M059J (cell line): Measurements from ENCODE around the gene CD7. TPM values are rescaled to one million over a fixed set of nuclear protein-coding genes. Genes with fewer than 3 reads are reported as not detected.
A peak's percentile ranks its signal among the peaks of the same experiment; 100 is the strongest.

Experiments
- DNase-seq: peaks from one replicate; pipeline ENCODE4 v3.0.0-alpha.2; 2012; ENCODE audit warnings: low read depth
- total RNA-seq: library from RNA; depleted of rRNA; stranded (reverse); fragments of >200 nt; shearing (Covaris generic); gene quantifications from 2 replicates; pipeline ENCODE4 v1.2.3, GENCODE V29; 2014

The CD7 gene
- total RNA-seq, 1 experiment from 2014 or later = not detected

DNA sequence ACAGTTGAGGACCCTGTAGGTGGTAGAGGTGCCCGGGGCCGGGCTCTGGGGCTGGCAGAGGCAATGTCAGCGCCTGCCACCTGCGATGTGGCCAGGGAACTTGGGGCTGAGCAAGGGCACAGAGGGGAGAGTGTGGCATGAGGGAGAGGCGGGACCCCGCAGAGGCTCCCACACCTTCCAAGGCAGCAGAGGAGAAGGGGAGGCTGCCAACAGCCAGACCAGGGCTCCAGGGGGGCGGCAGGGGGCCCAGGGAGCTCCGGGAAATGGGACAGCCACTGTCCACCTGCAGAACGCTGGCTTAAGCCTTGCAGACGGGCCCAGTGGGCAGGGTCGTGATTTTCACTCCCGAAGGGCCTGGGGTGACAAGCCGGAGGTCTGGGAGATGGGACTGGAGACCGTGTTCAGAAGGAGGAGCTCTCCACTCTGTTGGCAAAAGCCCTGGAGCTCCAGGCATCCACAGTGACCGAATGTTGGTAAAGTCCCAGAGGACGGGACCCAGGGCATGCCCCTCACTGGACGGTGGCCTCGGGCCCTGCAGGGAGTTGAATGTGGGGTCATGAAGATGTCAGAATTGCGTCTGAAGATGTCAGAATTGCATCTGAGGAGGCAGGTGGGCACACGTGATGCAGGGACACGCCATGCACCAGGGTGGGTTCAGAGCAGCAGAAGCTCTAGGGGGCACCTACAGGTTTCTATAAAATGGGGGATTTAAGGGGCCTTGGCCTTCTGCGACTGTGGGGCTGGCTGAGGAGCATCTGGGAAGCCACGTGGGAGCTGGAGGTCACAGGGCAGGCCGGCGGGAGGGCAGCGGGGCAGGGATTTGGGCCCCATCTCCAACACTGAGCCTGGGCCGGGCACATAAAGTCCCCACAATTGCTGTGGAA, 18.6 kb downstream of the CD7 start:
- no peak for DNase-seq

GRCh38 chr17:82297714-82298537, 19.5 kb downstream of the CD7 start:
- peak; percentile 98 for DNase-seq

DNA sequence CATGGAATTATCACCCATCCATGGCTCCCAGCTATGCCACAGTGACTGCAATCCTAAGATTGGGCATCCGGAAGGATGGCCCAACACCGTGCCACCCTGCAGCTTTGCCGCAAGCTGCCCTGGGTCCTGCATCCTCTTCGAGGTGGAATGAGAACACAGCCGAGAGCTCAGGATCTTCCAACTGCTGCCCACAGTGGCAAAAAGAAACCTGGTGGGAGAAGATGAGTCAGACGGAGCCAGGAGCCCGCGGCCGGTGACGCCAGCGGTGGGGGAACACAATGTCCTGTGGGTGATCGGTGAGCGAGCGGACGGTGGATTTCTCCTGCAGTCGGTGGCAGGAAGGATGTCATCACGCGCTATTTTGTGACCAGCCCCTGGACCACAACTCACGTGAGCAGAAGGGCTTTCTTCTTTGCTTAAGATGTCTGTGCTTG, 20.1 kb downstream of the CD7 start:
- DNase-seq = peak; percentile 96

DNA sequence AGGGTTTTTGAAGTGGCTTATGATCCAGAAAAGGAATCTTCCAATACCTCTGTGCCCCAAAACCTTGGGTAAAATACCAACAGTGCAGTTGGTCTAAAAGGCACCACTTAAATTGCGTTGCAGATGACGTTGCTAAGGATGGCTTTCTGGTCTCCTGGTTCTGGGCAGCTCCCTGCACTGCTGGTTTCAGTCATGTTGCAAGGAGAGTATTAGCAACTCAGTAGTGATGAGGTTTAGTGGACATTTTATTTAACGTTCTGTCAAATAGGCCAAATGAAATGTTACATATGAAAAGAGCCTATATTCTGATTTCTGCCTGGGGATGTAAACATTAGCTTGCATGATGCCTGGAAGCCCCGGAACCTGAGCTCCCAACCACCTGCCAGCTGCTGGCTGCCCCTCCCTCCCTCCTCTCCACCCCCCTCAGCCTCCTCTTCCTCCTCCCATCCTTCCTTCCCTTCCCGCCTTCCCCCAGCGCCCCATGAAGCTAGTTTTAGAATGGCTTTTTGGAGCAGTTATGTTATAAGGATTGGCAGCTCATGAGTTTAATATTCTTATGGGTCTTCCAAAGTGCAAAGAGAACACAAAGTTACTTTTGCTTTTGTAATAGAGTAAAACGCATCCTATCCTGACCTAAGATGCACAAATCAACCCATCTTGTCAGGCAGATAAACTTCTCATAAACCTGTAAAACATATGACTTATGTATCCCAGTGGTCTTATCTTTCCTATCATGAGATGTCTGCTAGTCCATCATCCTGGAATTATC, 20.7 kb downstream of the CD7 start:
- no peak for DNase-seq

GRCh38 chr17:82295472-82295814, 22.0 kb downstream of the CD7 start:
- DNase-seq = no peak

DNA sequence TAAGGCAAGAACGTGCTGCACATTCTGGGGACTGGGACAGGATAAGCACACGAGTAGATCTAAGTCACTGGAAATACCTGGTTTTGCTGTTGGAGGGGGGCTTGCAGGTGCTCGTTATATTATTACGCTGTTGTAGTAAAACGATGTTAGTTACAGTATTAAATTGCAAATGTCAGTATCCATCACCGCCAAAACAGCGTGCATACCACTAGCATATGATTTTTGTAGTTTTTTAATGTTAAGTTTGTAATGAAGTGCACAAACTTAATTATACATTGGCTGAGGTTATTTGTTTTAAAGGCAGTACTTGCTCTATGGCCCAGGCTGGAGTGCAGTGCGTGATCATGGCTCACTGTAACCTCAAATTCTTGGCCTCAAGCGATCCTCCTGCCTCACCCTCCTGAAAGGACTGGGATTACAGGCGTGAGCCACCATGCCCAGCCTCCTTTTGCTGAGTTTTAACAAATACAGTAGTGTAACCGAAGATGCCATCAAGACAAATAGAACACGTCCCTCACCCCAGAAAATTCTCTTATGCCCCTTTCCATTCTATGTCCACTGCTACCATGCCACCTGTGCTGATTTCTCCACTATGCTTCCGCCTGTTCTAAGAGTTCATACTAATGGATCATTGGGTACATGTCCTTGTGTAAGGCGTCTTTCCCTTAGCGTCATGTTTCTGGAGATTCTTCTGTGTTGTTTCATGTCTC, 23.2 kb downstream of the CD7 start:
- no peak for DNase-seq

DNA sequence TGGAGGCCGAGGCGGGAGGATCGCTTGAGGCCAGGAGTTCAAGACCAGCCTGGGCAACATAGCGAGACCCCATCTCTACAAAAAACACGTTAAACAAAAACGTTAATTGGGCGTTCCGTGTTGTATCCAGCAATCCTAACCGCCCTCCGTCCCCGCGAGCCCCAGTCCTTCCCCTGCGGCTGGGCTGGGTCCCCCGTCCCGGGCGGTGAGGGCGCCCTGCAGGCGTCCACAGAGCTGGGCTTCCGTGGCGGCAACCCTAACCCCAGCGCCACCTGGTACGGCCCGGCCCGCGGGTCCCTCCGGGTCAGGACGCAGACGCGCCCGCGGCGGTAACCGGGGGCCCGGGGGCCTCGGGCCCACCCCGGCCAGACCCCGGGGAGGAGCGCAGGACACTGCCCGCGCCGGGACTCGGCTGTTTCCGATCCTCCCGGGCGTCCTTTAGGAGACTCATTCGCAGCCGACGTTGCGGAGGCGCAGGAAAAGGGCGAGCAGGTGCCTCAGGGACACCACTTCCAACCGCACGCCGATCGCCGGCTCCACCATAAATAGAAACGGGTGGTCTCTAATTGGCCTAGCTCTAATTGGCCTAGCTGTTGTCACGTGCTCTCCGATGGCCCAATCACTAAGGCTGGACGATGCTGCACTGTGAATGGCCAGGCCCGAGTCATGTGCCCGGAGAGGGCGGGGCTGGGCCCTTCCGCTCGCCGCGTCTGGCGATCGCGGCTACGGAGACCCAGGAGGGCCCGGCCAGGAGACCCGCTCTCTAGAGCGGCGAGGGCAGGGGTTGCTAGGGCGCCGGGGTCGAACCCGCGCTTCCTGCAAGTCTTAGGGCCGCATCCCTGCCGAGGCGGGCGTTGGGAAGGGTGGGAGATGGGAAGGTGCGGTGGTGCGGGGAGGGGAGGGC, 24.9 kb downstream of the CD7 start:
- peak; percentile 98 for DNase-seq

- no peak for DNase-seq
Observed at GRCh38 chr17:82291582-82292250, 25.7 kb downstream of the CD7 start.

DNA sequence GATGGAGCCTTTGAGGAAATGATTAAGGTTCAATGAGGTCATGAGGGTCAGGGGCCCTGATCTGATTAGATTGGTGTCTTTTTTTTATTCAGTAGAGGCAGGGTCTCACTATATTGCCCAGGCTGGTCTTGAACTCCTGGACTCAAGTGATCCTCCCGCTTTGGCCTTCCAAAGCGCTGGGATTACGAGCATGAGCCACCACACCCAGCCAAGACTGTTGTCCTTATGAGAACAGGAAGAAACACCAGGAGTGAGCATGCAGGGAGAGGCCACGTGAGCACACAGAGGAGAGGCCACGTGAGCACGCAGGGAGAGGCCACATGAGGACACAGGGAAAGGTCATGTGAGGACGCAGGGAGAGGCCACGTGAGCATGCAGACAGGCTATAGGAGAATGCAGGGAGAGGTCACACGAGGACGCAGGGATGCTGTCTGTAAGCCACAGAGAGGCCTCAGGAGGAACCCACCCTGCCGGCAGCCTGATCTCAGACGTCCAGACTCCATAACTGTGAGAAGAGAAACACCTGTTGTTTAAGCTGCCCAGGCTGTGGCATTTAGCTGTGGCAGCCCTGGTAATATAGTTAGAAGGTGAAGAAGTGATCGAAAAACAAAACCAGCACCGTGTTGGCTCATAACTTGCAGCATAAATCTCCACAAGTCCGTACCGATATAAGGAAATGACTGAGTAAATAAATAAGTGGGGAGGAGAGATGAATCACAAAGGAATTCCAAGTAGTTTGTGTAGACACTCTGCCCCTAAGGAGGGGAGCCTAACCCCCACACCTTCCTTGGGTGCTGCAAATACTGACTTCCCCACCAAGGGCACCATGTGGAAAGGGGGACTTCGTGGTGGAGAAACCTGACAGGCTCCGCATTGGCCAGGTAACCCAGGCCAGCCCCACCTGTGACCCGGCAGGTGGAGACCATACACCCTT, 29.3 kb downstream of the CD7 start:
- peak; percentile 97 for DNase-seq

DNA sequence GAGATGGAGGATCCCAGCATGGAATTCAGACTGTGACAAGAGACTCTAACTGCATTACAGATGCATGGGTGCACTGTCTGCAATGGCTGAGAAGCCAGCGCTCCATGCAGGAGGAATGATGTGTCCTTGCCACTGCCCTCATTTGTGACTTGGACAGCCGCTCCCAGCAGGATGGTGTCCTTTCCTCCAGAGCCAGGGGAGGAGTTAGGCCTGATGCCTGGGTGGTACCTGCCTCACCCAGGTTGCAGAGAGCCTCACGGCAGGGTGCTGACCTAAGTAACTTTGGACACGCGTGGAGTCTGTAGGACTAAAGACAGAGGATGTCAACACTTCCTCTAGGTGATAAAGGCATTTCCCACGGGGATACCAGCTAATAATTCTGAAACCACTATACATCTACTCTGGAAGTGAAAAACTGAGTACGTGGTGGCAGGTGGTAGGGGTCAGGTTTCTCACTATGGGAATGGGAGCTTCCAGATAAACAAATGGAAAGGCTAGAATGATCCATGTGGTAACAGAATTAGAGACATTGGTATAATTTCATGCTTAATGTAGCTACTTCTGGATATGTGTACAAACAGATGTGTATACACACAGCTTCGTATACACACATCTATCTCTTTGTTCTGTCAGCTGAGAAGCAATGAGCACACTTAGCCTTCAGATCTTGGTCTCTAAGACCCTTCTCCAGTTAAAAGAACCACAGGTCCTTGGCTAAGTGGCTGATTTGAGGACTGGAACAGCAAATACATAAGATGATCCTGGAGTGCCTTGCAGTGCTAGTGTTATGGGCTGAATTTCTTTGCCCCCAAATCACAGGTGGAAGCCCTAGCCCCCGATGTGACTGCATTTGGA, 30.2 kb downstream of the CD7 start:
- no peak for DNase-seq

- no peak for DNase-seq
Observed at GRCh38 chr17:82285141-82285540, 32.3 kb downstream of the CD7 start.

- peak; percentile 98 for DNase-seq
Observed at GRCh38 chr17:82283208-82283749, 34.1 kb downstream of the CD7 start.

DNA sequence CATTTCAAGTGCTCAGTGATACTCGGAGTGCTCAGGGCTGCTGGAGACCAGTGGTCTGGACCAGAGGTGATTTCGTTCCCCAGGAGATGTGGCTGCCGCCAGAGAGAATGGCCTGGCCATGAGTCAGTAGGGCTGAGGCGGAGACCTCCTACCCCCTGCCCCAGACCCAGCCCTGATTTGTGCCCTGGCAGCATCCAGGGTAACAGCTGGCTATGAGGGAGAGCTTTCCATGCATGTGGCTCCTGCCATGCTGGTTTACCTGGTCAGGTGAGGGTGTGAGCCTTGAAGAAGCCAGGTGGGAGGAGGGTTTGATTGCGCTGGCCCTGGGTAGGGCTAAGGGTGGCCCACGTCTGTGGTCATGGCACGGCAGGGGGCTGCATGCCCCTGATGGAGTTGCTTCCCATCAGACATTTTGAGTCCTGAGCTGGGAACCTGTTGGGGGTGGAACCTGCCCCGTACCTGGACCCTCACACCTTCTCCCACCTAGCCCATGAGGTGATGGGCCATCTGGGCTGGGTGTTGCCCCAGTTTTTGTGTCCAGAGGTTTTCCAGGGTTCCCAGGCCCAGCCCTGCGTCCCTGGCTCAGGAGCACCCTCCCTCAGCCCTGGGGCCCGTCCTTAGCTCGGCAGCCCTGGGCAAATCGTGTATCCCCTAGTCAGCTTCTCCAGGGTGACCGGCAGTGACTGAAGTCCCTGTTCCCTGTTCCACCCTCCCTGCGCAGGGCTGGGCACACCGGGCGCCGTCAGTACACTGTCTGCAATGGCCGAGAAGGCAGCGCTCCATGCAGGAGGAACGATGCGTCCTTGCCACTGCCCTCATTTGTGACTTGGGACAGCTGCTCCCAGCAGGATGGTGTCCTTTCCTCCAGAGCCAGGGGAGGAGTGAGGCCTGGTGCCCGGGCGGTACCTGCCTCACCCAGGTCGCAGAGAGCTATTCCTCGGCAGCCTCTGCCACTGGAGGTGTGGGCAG, 34.9 kb downstream of the CD7 start:
- no peak for DNase-seq

DNA sequence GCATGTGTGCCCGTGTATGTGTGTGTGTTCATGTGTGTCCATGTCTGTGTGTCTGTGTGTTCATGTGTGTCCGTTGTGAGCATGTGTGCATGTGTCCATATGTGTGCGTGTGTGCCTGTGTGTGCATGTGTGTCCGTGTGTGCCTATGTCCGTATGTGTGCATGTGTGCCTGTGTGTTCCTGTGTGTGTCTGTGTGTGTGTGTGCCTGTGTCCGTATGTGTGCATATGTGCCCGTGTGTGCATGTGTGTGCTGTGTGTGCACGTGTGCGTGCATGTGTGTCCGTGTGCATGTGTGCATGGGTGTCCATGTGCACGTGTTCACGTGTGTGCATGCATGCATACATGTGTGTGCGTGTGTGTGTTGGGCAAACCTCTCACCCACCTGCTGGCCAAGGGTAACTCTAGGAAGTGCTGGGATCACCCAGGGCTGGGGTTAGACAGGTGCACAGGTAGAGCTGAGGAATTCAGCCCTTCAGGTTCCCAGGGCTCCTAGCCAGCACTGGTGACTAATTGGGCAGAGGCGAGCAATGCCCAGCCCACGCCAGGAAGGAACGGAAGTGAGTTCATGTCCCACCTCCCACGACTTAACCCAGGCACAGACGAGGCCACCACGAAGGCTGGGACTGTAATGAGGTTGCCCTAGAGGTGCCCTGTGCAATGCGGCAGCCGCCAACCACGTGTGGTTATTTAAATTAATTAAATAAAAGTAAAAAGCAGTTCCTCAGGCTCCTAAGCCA, 35.7 kb downstream of the CD7 start:
- DNase-seq = peak; percentile 93

DNA sequence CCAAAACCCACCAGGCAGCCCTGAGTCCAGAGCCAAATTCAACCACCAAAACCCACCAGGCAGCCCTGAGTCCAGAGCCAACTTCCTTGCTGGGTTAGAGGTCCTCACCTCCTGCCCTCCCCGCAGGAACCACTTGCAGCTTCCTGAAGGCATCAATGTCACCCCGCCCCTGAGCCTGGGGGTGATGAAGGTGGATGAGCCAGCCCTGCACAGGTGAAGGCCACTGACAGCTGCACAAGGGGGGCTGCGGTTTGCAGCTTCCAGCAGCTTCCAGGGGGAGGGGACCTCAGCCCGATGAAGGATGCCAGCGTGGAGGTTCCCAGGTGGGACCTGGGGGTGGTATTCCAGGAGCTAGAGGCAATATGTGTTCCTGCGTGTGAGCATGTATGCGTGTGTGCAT, 36.3 kb downstream of the CD7 start:
- no peak for DNase-seq

DNA sequence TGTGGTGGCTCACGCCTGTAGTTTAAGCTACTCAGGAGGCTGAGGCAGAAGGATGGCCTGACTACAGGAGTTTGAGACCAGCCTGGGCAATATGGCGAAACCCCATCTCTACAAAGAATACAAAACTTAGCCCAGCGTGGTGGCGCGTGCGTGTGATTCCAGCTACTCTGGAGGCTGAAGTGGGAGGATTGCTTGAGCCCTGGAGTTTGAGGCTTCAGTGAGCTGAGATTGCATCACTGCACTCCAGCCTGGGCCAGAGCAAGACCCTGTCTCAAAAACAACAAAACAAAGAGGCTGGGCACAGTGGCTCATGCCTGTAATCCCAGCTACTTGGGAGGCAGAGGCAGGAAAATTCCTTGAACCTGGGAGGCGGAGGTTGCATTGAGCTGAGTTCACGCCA, 36.9 kb downstream of the CD7 start:
- no peak for DNase-seq
